DMS114 treated with DMSO at 0.1 percent for 48 hours (cell line): ENCODE results near the gene SDCCAG8.
"Not testable (repeated sequence)": the region's sequence is repeated elsewhere in the genome, so short reads cannot be mapped to it uniquely, and the experiment has no call there.

Experiments
- DNase-seq: peaks from one replicate; lab custom pipeline; 2025; ENCODE audit not compliant: unreplicated experiment; lab: John Stamatoyannopoulos, UW

The SDCCAG8 gene

DNA sequence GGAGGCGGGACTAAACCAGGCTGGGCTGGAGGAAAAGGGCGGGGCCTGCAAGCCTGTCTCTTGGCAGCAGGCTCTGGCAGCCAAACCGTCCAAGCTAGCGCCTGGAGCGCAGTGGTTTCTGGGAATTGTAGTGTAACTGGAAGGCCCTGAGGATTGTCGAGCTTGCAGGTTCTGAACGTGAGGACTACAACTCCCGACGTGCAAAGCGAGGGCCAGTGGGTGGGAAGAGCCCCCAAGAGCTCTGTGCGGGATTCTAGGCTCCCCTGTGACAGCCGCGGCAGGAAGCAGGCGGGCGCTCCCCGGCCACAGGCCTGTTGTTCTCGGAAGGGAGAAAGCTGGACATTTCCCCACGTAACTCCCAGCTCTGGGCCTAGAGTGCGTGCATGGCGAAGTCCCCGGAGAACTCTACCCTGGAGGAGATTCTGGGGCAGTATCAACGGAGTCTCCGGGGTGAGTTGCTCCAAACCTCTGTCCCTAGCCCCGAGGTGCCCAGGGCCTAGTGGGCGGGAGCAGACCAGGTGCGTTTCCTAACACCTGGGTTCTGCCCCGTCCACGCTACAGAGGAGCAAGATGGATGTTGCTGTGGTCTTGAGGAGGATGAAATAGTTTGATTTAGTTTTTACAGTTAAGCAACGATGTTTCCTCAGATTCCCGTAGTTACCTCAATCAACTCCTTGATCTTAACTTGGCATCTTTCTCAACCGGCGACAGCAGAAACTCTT is at the start of gene SDCCAG8:
Gene SDCCAG8, plus strand, starts transcription at position 251 of the 722 bp plus-strand sequence. Its CDS starts 133 bp downstream, at position 384.
- peak; percentile 99 for DNase-seq

DNA sequence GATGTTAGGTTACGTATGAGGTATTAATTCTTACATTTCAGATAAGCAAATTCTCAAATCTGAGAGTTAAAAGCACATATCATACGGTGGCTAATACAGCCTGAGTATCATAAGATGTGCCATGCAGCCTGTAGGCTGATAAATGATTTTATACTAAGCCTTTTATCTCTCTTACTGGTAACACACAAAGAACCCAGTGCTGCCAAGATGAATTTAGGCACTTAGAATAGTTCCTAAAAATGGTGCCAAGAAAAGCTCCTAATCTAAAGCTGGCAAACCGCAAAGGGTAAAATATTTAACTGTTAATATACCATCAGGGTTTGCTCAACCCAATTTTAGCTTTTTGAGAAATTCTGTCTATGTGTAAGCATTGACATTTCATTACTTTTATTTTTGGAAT is 43.9 kb upstream of the SDCCAG8 start:
- DNase-seq = not testable (repeated sequence)

DNA sequence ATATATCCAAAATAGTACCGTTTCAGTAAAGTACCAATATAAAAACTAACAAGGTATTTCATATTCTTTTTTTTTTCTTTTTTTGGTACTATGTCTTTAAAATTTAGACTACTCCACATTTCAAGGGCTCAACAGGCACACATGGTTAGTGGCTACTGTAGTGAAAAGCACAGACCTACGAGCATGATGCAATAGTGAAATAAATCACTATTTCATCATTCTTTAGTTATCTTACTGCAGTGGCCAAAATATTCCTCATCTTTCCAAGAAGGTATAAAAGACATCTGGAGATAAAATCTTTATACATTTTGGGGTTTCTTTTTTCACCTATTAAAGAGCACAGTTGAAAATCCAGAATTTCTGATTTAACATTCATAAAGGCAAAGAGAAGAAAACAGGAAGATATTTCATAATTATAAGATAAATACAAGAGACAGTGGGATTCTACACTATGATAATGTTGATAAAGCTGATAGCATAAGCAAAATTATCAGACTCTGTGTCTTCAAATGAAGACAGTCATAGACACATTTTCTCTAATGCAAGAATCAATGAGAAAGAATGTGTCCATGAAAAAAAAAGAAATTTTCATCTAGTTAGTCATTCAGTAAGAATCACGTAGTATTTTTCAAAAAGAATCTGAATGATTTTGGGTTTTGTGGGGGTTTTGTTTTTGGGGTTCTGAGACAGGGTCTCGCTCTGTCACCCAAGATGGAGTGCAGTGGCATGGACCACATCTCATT is 42.6 kb upstream of the SDCCAG8 start:
- DNase-seq = no peak

DNA sequence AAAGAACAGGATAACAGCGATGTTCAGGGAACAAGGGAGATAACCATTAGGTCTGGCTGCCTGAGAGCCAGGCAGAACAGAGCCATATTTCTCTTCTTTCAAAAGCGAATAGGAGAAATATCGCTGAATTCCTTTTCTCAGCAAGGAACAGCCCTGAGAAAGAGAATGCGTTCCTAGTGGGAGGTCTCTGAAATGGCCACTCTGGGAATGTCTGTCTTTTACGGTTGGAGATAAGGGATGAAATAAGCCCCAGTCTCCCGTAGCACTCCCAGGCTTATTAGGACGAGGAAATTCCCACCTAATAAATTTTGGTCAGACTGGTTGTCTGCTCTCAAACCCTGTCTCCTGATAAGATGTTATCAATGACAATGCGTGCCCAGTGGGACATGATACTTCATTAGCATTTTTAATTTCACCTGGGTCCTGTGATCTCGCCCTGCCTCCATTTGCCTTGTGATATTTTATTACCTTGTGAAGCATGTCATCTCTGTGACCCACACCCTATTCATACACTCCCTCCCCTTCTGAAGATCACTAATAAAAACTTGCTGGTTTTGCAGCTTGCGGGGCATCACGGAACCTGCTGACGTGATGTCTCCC is 40.5 kb upstream of the SDCCAG8 start:
- DNase-seq = not testable (repeated sequence)

- no peak for DNase-seq
These were observed 39.1 kb upstream of the SDCCAG8 start for GRCh38 chr1:243216741-243217140.

DNA sequence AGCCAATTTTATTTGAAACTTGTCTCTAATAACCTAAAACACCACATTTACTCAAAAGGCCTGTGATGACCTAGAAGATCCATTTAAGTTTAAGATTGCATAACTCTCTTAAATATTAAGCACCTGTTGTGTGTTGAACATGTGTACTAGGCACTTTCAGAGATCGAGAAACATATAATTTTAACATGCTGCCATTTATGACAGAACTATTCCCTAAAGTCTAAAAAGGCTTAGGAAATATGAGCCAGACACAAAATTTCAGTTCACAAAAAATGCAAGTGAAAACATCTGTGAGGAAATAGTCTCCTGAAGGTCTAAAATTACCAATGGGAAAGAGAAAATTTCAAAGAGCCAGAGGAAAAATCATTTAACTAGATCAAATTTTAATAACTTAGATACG is 38.5 kb upstream of the SDCCAG8 start:
- no peak for DNase-seq

- no peak for DNase-seq
These were observed 37.8 kb upstream of the SDCCAG8 start for GRCh38 chr1:243218059-243218458.

DNA sequence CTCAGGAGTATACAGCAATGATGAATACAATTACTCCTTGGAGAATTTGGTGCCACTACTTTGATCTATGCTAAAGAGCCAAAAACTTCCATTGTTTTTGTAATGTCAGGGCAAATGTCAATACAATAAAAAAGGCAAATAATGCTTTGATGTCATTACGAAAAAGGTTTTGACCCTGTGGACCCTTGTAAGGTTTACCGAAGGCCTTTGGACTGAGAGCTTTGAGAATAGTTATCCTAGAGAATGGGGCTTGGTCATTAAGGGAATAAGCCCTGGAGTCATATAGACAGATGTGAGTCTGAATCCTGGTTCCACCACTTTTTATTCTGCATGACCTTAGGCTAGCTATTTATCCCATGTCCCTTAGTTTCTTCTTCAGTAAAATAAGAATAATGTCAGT is 28.2 kb upstream of the SDCCAG8 start:
- no peak for DNase-seq

- no peak for DNase-seq
These were observed 26.3 kb upstream of the SDCCAG8 start for GRCh38 chr1:243229526-243229925.

DNA sequence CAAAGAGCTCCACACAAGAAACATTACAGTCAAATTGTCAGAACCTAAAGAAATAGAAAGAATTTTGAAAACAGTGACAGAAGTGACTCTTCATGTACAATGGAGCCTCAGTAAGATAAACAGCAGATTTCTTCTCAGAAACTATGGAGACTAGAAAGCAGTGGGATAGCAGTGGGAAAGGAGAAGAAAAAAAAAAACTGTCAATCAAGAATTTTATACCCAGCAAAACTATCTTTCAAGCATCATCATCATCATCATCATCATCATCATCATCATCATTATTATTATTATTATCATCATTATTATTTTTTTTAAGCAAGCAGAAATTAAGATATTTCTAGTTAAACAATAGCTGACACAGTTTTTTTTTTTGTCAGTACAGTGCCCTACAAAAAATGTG is 24.9 kb upstream of the SDCCAG8 start:
- DNase-seq = no peak

DNA sequence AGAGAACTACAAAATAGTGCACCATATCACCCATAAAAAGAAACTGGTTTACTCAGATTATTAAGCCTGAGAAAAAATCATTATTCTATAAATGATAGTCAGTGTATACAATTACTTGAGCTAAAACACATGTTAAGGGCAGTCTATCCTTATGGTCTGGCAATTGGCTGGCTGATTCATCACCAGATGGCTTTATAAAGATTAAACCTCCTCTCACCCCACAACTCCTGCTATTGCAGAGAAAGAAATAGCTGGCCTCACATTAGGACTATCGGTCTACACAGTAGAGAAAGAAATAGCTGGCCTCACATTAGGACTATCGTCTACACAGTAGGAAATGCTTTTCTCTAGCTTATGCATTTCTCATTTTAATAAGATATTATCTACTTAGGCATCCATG is 21.9 kb upstream of the SDCCAG8 start:
- no peak for DNase-seq

- DNase-seq = no peak
These were observed 20.7 kb upstream of the SDCCAG8 start for GRCh38 chr1:243234978-243235647.

DNA sequence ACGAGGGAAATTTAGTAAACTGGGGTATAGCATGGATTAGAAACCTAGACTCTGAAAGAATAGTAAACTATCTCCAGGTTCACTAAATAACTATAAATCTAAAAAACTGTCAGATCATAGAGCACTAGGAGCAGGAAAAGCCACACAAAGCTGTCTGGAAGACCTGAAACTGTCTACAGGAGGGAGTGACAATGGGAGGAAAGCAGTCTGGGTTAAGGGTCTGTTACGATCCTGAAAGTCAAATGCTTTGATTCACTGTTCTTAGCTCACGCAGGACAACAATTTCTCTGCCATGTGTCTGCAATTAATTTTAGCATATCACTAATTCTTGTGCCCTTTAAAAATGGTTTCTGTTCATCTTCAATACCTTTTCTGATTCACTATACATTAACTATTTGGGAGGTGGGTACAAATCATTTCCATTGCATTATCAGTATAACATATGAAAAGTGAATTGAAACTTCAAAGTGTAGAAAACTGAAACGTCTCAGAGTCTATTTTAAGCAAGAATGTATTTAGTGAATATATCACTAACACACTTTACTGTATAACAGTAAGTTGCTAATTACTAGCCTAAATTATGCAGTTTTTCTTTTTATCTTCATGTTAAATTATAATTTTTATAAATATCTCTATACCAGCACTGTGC is 19.1 kb upstream of the SDCCAG8 start:
- DNase-seq = no peak

GRCh38 chr1:243244432-243244841 is 11.4 kb upstream of the SDCCAG8 start:
- no peak for DNase-seq

GRCh38 chr1:243246916-243247315 is 8.9 kb upstream of the SDCCAG8 start:
- no peak for DNase-seq

DNA sequence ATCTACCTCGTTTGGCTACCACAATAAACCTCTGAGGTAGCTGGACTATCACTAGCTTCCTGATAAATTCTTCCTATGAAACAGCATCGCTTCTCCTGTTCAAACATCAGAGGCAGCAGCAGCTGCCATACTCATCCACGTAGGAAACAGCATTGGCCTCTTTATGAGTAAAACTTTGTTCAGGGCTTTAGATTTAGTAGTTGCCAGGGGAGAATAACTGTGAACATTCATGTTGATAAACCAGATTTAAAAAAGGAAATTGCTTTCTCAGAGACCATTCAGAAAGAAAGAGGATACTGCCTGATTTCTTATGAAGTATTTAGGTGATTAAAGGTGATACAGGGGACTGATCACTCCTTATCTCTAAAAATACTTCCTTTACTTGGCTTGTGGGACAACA is 7.9 kb upstream of the SDCCAG8 start:
- no peak for DNase-seq

GRCh38 chr1:243249214-243249613 is 6.6 kb upstream of the SDCCAG8 start:
- DNase-seq = no peak

GRCh38 chr1:243250102-243250501 is 5.7 kb upstream of the SDCCAG8 start:
- no peak for DNase-seq

DNA sequence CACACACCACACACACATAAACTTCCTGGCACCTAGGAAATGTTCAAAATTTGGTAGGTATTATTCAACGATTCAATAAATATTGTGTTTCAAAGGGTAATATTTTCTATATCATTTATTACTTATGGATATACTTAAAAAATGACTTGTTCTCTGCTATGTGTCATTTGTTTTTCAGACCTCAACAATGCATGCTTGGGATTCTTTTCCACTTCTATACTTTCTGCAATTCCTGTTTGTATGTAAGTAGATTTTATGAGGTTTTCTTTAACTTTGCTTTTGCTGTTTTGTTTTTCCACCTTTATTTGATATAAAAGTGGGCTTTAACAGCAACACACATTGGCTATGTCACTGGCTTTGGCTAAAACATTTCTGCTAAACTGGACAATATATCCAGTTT is 4.3 kb upstream of the SDCCAG8 start:
- no peak for DNase-seq

DNA sequence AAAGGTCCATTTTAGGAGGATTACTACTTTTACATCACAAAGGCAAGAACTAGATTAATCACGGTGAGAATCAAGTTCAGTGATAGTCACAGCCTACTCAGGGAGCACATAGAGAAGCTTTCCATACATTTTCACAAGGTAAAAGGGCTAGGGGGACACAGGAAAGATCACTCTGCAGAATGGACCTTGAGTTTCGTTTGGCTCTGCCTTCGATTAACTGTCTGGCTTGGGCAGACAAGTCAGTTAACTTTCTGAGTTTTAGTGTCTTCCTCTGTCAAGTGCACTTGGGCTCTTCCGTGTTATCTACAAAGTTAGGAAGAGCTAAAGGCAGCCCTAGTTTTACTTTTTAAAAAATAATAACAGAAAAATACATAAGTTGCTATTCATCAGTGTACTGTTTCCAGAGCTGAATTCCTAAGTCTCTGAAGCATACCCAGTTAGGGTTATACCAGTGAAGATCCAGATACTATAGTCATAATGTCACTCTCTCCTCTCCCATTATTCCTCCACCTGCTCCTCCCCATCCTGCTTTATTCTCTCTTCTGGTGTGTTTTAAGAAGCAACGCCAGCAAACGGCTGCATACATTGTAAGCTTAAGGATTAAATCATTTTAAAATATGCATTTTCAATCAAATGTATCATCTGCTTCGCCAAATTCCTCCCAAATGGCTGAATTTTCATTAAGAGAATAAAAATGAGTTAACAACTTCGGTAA is 2.5 kb upstream of the SDCCAG8 start:
- no peak for DNase-seq

DNA sequence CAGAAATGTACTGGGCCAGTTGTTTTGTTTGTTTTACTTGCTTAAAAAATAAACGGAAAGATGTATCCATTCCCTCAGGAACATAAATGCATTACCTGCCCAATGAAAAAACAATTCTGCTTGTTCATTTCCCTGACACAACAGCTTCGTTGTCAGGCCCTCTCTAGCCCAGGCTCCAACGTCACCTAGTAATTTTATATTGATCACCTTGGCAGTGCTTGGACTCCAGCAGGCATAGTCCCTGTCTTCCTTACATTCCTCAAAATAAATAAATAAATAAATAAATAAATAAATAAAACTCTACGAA is 2.0 kb upstream of the SDCCAG8 start:
- peak; percentile 20 for DNase-seq
